ENCODE data around the gene TSR3. TPM values are rescaled to one million over a fixed set of nuclear protein-coding genes. Genes with fewer than 3 reads are reported as not detected.

TSR3 gene
- total RNA-seq, 1 donor from 2014 or later, result 43.7 TPM

DNA sequence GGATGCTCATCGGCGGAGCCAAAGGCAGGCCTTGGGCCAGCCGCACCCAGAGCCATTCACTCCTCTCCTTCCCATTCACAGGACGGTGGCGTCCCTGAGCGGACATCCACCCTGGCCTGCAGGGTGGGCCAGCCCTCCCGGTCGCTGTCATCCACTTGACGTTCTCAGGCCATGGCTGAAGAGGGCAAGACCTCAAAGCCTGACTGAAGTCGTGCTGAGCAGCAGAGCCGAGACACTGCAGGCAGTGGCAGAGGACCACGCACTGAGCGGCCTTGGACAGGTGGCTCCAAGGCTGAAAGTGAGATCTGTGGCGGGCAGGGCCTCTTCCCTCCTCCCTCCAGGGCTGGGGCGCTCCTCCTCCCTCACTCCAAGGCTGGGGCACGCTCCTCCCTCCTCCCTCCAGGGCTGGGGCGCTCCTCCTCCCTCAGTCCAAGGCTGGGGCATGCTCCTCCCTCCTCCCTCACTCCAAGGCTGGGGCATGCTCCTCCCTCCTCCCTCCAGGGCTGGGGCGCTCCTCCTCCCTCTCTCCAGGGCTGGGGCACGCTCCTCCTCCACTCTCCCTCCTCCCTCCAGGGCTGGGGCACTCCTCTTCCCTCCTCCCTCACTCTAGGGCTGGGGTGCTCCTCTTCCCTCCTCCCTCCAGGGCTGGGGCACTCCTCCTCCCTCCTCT lies 24.2 kb upstream of the TSR3 start:
- H3K27ac Mint-ChIP-seq, result no peak overlapping the region
- no peak overlapping the region for H3K4me3 Mint-ChIP-seq
- TF ChIP-seq CTCF (IDR thresholded peaks at IDR 0.05; ENCODE audit: unreplicated experiment), result no peak

DNA sequence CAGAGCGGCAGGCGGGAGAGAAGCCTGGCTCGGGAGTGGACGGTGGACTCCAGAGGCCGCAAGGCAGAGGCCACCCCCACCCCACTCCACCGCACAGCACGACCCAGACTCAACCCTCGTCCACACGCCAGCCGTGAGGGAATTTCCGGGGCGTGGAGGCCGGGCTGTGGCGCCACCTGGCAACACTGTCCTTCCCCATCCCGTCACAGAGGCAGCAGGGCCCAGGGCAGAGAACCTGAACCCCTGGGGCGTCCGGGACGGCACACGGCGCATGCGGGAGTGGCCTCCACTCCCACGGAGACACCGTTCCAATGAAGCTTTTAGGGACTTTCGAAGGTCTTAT lies 23.6 kb upstream of the TSR3 start:
- Mint-ChIP-seq H3K27ac (no peak overlapping the region), H3K4me3 (no peak overlapping the region), H3K9me3 (no peaks in the 10 kb centered on the region), H3K36me3 (peaks cover 2% of the 10 kb centered on the region), H3K27me3 (ENCODE audit: low read depth) (peaks cover 14% of the 10 kb centered on the region), H3K4me1 (peaks cover 14% of the 10 kb centered on the region)
- no peak for DNase-seq (ENCODE audit: low spot score in 2 of 2, unreplicated experiment in 2 of 2)
- no peak for TF ChIP-seq CTCF (IDR thresholded peaks at IDR 0.05; ENCODE audit: unreplicated experiment)

More for the DNA sequence above, 24.2 kb upstream of the TSR3 start:
- H3K9me3 Mint-ChIP-seq, result no peaks in the 10 kb centered on the region
- H3K4me1 Mint-ChIP-seq, result peaks cover 15% of the 10 kb centered on the region
- peaks cover 14% of the 10 kb centered on the region for H3K27me3 Mint-ChIP-seq (ENCODE audit: low read depth)
- peaks cover 4% of the 10 kb centered on the region for H3K36me3 Mint-ChIP-seq
- no peak for DNase-seq (ENCODE audit: low spot score in 2 of 2, unreplicated experiment in 2 of 2)

DNA sequence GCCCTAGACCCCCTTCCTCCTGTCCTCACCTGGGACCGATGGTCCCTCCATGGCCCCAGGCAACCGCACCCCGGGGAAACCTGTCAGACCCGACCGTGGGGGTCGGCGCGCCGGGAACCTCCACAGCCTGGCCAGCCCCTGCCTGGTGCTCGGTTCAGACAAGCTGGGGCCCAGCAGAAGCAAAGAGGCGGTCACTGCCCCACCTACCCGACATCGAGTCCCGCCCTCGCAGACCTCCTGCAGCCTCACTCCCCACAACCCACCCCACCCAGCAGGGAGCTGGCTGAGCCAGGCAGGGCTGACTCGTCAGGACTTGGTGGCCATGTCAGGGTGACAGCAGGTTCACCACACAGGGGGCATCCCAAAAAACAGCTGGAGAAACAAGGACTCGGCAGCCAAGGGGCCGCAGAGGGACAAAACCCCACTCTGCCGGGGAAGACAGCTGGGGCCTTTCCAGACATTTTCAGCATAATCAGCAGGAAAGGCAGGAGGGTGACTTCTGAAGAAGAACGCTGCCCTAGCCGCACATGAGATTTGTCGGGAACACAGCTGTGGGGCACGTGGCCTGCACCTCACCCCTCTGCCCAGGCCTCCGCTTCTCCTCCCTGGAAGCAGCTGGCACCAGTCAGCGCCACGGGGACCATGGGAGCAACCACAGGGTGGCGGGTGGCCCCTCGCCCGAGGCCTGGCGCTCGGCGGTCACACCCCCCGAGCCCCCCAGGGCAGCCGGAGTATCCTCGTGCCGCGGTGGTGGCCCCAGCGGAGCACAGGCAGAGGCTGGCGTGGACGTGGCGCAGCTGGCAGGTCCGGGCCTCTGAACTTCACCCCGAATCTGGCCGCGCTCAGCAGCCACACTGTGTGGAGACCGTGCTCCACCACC lies 23.0 kb upstream of the TSR3 start:
- Mint-ChIP-seq H3K9me3 (no peaks in the 10 kb centered on the region), H3K27me3 (ENCODE audit: low read depth) (peaks cover 9% of the 10 kb centered on the region), H3K27ac (no peak overlapping the region), H3K4me3 (no peak overlapping the region), H3K36me3 (peaks cover 2% of the 10 kb centered on the region), H3K4me1 (peaks cover 10% of the 10 kb centered on the region)
- no peak for DNase-seq (ENCODE audit: low spot score in 2 of 2, unreplicated experiment in 2 of 2)
- no peak for TF ChIP-seq CTCF (IDR thresholded peaks at IDR 0.05; ENCODE audit: unreplicated experiment)

DNA sequence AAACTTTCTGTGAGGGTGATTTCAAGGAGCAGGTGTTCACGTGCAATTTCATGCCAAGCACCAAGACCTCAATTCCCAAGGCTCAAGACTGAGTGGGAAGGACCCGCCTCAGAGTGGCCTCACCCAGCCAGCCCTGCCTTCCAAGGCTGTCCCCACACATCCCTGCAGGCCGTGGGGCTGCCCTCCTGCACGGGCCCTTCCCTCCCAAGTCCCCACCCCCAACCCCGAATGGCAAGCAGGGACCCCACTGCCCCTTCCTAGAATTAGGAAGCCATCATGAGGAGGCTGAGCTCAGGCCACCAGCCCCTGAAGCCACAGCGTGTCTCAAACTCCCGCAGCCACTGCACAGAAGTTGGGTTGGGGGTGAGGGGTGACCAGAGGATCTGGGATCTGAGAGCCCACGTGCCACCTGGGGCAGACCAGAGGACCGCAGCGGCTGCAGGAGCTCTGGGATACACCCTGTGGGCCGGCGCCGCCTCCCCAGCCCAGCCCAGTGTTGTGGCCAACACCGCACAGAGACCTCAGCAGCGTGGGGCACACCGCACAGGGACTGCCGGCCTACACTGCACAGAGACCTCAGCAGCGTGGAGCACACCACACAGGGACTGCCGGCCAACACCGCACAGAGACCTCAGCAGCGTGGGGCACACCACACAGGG lies 20.7 kb upstream of the TSR3 start:
- H3K27me3 Mint-ChIP-seq (ENCODE audit: low read depth), result no peaks in the 10 kb centered on the region
- H3K27ac Mint-ChIP-seq, result no peak overlapping the region
- DNase-seq (ENCODE audit: low spot score in 2 of 2, unreplicated experiment in 2 of 2), result no peak
- TF ChIP-seq CTCF (IDR thresholded peaks at IDR 0.05; ENCODE audit: unreplicated experiment), result no peak
- H3K4me1 Mint-ChIP-seq, result no peaks in the 10 kb centered on the region
- no peak overlapping the region for H3K4me3 Mint-ChIP-seq
- peaks cover 2% of the 10 kb centered on the region for H3K36me3 Mint-ChIP-seq
- H3K9me3 Mint-ChIP-seq, result no peaks in the 10 kb centered on the region

GRCh38 chr16:1371054-1371978 lies 19.6 kb upstream of the TSR3 start:
- no peak for DNase-seq (ENCODE audit: low spot score in 2 of 2, unreplicated experiment in 2 of 2)
- H3K4me3 Mint-ChIP-seq, result no peak overlapping the region
- no peak overlapping the region for H3K27ac Mint-ChIP-seq
- peaks cover 2% of the 10 kb centered on the region for H3K36me3 Mint-ChIP-seq
- no peaks in the 10 kb centered on the region for H3K27me3 Mint-ChIP-seq (ENCODE audit: low read depth)
- TF ChIP-seq CTCF (IDR thresholded peaks at IDR 0.05; ENCODE audit: unreplicated experiment), result no peak
- H3K9me3 Mint-ChIP-seq, result no peaks in the 10 kb centered on the region
- H3K4me1 Mint-ChIP-seq, result no peaks in the 10 kb centered on the region
